Measurements from ENCODE around the gene MON2.

DNA sequence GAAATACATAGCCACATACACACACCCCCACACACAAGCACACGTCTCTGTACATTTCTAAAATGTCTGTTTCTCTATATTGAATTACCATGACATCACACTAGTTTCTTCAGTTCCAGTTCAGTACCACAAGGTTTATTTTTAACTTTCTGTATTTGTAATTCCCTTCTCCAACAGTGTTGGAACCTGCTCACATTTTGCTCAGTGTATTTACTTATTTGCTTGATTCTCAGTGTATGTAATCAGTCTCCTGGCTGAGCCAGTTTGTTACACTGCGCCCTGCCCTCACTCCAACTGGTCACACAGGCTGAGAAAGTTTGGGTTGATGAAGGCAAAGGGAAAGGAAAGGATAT is 67.1 kb downstream of the MON2 start:
- TF ChIP-seq POLR2A (IDR thresholded peaks at IDR 0.05; ENCODE audit: low read depth, low read length) (no peak), POLR2AphosphoS5 (IDR thresholded peaks at IDR 0.05; ENCODE audit: low read length) (no peak), ETV6 (conservative IDR thresholded peaks at IDR 0.05 in 1 of 2, IDR thresholded peaks at IDR 0.05 in 1 of 2; ENCODE audit: borderline replicate concordance in 1 of 2, low read depth in 1 of 2) (no peak), NRF1 (conservative IDR thresholded peaks at IDR 0.05; ENCODE audit: low read depth, low read length) (no peak), RCOR1 (conservative IDR thresholded peaks at IDR 0.05; ENCODE audit: low read depth, low read length) (no peak)
- TF ChIP-seq, protein P1, sequence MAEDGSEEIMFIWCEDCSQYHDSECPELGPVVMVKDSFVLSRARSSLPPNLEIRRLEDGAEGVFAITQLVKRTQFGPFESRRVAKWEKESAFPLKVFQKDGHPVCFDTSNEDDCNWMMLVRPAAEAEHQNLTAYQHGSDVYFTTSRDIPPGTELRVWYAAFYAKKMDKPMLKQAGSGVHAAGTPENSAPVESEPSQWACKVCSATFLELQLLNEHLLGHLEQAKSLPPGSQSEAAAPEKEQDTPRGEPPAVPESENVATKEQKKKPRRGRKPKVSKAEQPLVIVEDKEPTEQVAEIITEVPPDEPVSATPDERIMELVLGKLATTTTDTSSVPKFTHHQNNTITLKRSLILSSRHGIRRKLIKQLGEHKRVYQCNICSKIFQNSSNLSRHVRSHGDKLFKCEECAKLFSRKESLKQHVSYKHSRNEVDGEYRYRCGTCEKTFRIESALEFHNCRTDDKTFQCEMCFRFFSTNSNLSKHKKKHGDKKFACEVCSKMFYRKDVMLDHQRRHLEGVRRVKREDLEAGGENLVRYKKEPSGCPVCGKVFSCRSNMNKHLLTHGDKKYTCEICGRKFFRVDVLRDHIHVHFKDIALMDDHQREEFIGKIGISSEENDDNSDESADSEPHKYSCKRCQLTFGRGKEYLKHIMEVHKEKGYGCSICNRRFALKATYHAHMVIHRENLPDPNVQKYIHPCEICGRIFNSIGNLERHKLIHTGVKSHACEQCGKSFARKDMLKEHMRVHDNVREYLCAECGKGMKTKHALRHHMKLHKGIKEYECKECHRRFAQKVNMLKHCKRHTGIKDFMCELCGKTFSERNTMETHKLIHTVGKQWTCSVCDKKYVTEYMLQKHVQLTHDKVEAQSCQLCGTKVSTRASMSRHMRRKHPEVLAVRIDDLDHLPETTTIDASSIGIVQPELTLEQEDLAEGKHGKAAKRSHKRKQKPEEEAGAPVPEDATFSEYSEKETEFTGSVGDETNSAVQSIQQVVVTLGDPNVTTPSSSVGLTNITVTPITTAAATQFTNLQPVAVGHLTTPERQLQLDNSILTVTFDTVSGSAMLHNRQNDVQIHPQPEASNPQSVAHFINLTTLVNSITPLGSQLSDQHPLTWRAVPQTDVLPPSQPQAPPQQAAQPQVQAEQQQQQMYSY (CRISPR knock-in tag; IDR thresholded peaks at IDR 0.05) = no peak
- TF ChIP-seq, protein P2, sequence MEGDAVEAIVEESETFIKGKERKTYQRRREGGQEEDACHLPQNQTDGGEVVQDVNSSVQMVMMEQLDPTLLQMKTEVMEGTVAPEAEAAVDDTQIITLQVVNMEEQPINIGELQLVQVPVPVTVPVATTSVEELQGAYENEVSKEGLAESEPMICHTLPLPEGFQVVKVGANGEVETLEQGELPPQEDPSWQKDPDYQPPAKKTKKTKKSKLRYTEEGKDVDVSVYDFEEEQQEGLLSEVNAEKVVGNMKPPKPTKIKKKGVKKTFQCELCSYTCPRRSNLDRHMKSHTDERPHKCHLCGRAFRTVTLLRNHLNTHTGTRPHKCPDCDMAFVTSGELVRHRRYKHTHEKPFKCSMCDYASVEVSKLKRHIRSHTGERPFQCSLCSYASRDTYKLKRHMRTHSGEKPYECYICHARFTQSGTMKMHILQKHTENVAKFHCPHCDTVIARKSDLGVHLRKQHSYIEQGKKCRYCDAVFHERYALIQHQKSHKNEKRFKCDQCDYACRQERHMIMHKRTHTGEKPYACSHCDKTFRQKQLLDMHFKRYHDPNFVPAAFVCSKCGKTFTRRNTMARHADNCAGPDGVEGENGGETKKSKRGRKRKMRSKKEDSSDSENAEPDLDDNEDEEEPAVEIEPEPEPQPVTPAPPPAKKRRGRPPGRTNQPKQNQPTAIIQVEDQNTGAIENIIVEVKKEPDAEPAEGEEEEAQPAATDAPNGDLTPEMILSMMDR (IDR thresholded peaks at IDR 0.05 in 2 of 3, conservative IDR thresholded peaks at IDR 0.05 in 1 of 3; ENCODE audit: control insufficient read depth in 2 of 3, extremely low read depth in 1 of 3, insufficient read depth in 1 of 3, low read depth in 3 of 3, low read length in 3 of 3) = no peak
- TF ChIP-seq, protein P3, sequence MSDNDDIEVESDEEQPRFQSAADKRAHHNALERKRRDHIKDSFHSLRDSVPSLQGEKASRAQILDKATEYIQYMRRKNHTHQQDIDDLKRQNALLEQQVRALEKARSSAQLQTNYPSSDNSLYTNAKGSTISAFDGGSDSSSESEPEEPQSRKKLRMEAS (IDR thresholded peaks at IDR 0.05; ENCODE audit: low read depth, low read length) = no peak
